Stimulated activated CD8-positive, alpha-beta memory T cell treated with anti-CD3 and anti-CD28 coated beads, Interleukin-15, amount 100 ng/mL, for 1 hour (primary cell): ENCODE data around the gene MYO18B.

Experiments
- DNase-seq: peaks from one replicate; pipeline ENCODE4 v3.0.0-alpha.2; 2020; ENCODE audit warnings: low read depth

MYO18B gene

GRCh38 chr22:25996669-25997068 is 254.7 kb downstream of the MYO18B start:
- no peak for DNase-seq

GRCh38 chr22:25997886-25998775 is 256.1 kb downstream of the MYO18B start:
- DNase-seq = no peak

GRCh38 chr22:26002456-26002855 is 260.5 kb downstream of the MYO18B start:
- no peak for DNase-seq

GRCh38 chr22:26004477-26004876 is 262.5 kb downstream of the MYO18B start:
- no peak for DNase-seq

GRCh38 chr22:26008587-26008986 is 266.6 kb downstream of the MYO18B start:
- no peak for DNase-seq

GRCh38 chr22:26016916-26017315 is 274.9 kb downstream of the MYO18B start:
- DNase-seq = no peak

GRCh38 chr22:26017932-26018331 is 275.9 kb downstream of the MYO18B start:
- no peak for DNase-seq

- DNase-seq = no peak
Observed at GRCh38 chr22:26019596-26019995, 277.6 kb downstream of the MYO18B start.

- DNase-seq = no peak
Observed at GRCh38 chr22:26021516-26021915, 279.5 kb downstream of the MYO18B start.

GRCh38 chr22:26023104-26023775 is 281.3 kb downstream of the MYO18B start:
- no peak for DNase-seq

GRCh38 chr22:26025626-26026025 is 283.6 kb downstream of the MYO18B start:
- DNase-seq = no peak

- no peak for DNase-seq
Observed at GRCh38 chr22:26027341-26027740, 285.4 kb downstream of the MYO18B start.

- no peak for DNase-seq
Observed at GRCh38 chr22:26031641-26032040, 289.7 kb downstream of the MYO18B start.

- no peak for DNase-seq
Observed at GRCh38 chr22:26033071-26033470, 291.1 kb downstream of the MYO18B start.

- DNase-seq = no peak
Observed at GRCh38 chr22:26033586-26033985, 291.6 kb downstream of the MYO18B start.

- no peak for DNase-seq
Observed at GRCh38 chr22:26035523-26035922, 293.5 kb downstream of the MYO18B start.

GRCh38 chr22:26038365-26038764 is 296.4 kb downstream of the MYO18B start:
- DNase-seq = no peak

GRCh38 chr22:26041931-26042330 is 299.9 kb downstream of the MYO18B start:
- no peak for DNase-seq

GRCh38 chr22:26043031-26043430 is 301.0 kb downstream of the MYO18B start:
- no peak for DNase-seq

GRCh38 chr22:26045051-26045450 is 303.1 kb downstream of the MYO18B start:
- DNase-seq = no peak

- DNase-seq = no peak
Observed at GRCh38 chr22:26045860-26046259, 303.9 kb downstream of the MYO18B start.

- no peak for DNase-seq
Observed at GRCh38 chr22:26047516-26047915, 305.5 kb downstream of the MYO18B start.

- DNase-seq = no peak
Observed at GRCh38 chr22:26047920-26048319, 305.9 kb downstream of the MYO18B start.
